GM12874 (cell line): Measurements from ENCODE around the gene RBM26.

Experiments used
- CTCF ChIP-seq: IDR thresholded peaks from 2 replicates; pipeline ENCODE4 v1.5.1; 2011; ENCODE audit warnings: low read depth, mild to moderate bottlenecking, control low read depth, low read length, moderate library complexity; ENCODE audit not compliant: insufficient read depth

RBM26 gene

GRCh38 chr13:79385694-79386093 lies 20.4 kb downstream of the RBM26 start:
- TF ChIP-seq CTCF, result no peak

GRCh38 chr13:79384022-79384610 lies 21.9 kb downstream of the RBM26 start:
- TF ChIP-seq CTCF, result no peak

GRCh38 chr13:79382545-79383275 lies 23.3 kb downstream of the RBM26 start:
- TF ChIP-seq CTCF, result no peak

- no peak for TF ChIP-seq CTCF
Measured at GRCh38 chr13:79380997-79381396, 25.1 kb downstream of the RBM26 start.

- TF ChIP-seq CTCF, result no peak
Measured at GRCh38 chr13:79379274-79379673, 26.8 kb downstream of the RBM26 start.

GRCh38 chr13:79376843-79377242 lies 29.2 kb downstream of the RBM26 start:
- TF ChIP-seq CTCF, result no peak

GRCh38 chr13:79374578-79374977 lies 31.5 kb downstream of the RBM26 start:
- TF ChIP-seq CTCF, result no peak
